ENCODE results near the gene OVCH1. TPM values are rescaled to one million over a fixed set of nuclear protein-coding genes. Genes with fewer than 3 reads are reported as not detected.

OVCH1 gene
- total RNA-seq, 1 experiment from 2014 or later = not detected

- H3K4me1 Mint-ChIP-seq = no peaks in the 10 kb centered on the region
- Histone ChIP-seq H3K4me1 (ENCODE audit: insufficient read depth, low read length) (no peaks in the 10 kb centered on the region), H3K79me1 (ENCODE audit: insufficient read depth, low read depth, low read length, poor library complexity, severe bottlenecking) (no peaks in the 10 kb centered on the region), H2AK5ac (ENCODE audit: insufficient read length, low read length) (no peak overlapping the region), H3K9me3 (ENCODE audit: control insufficient read depth, low read depth, low read length) (no peaks in the 10 kb centered on the region), H3K23me2 (ENCODE audit: insufficient read length, low read depth, low read length, poor library complexity, severe bottlenecking) (no peaks in the 10 kb centered on the region), H2BK5ac (ENCODE audit: insufficient read length, low read length) (no peak overlapping the region), H3K4ac (ENCODE audit: low read depth, low read length) (no peak overlapping the region), H3K56ac (ENCODE audit: insufficient read length, low read depth, low read length) (no peak overlapping the region), H2BK120ac (ENCODE audit: low read depth, low read length, poor library complexity, severe bottlenecking) (no peak overlapping the region), H2BK15ac (ENCODE audit: low read depth, low read length) (no peak overlapping the region), H4K5ac (ENCODE audit: insufficient read length, low read depth, low read length) (no peak overlapping the region), H4K8ac (replicated peaks; ENCODE audit: insufficient read length, low read depth, low read length) (no peak overlapping the region), H3T11ph (ENCODE audit: low read length) (no peak overlapping the region), H2BK12ac (ENCODE audit: insufficient read length, low read depth, low read length) (no peak overlapping the region), H3K79me2 (ENCODE audit: insufficient read depth, low read length) (no peaks in the 10 kb centered on the region), H3K9ac (ENCODE audit: extremely low read depth, insufficient read length, low read length) (no peak overlapping the region), H3K27ac (ENCODE audit: insufficient read length, low read depth, low read length) (no peak overlapping the region), H3K18ac (ENCODE audit: insufficient read length, low read depth, low read length) (no peak overlapping the region), H3K23ac (ENCODE audit: insufficient read length, low read depth, low read length) (no peak overlapping the region), H3K27me3 (ENCODE audit: insufficient read depth, low read length) (no peaks in the 10 kb centered on the region), H4K20me1 (ENCODE audit: control insufficient read depth, insufficient read depth, insufficient read length) (no peaks in the 10 kb centered on the region), H3K4me2 (ENCODE audit: insufficient read depth, insufficient read length, low read length) (no peak overlapping the region), H4K91ac (ENCODE audit: insufficient read length, low read depth, low read length) (no peak overlapping the region), H3K14ac (ENCODE audit: insufficient read depth, low read length) (no peak overlapping the region), H2AFZ (ENCODE audit: low read length) (no peak overlapping the region), H2BK20ac (ENCODE audit: low read depth, low read length, poor library complexity, severe bottlenecking) (no peak overlapping the region)
- no peak overlapping the region for H3K4me3 Mint-ChIP-seq
- H3K9me3 Mint-ChIP-seq = no peaks in the 10 kb centered on the region
- no peaks in the 10 kb centered on the region for H3K36me3 Mint-ChIP-seq (ENCODE audit: insufficient read depth in 1 of 3, low read depth in 3 of 3)
- WGBS (ENCODE audit: extremely low coverage, insufficient read length, low lambda C conversion rate) = no CpG with 5 or more reads among the region's 4 CpGs
- DNase-seq = no peak
- no peak for TF ChIP-seq CTCF (conservative IDR thresholded peaks at IDR 0.05)
- no peak overlapping the region for H3K27ac Mint-ChIP-seq
- H3K27me3 Mint-ChIP-seq (ENCODE audit: low read depth) = no peaks in the 10 kb centered on the region
Measured at GRCh38 chr12:29463198-29463597, 34.3 kb downstream of the OVCH1 start.
